ENCODE measurements around the gene ITPR1. TPM values are rescaled to one million over a fixed set of nuclear protein-coding genes. Genes with fewer than 3 reads are reported as not detected.

Gene ITPR1
- total and polyA plus RNA-seq, 2 of the 4 experiments (the other 2 are of a cell fraction), result 1.8 to 5.7 TPM

GRCh38 chr3:4703054-4703480, 209.9 kb downstream of the ITPR1 start:
- no peaks in the 10 kb centered on the region for H3K9me3 ChIP-seq (ENCODE audit: control insufficient read depth, insufficient read depth, low read length)
- no peak overlapping the region for H3K4ac ChIP-seq (ENCODE audit: low read depth, low read length)
- BruUV-seq (replicated peaks), result no TSS peak
- no peak overlapping the region for H3K9ac ChIP-seq (ENCODE audit: low read depth, low read length)
- H4K5ac ChIP-seq (ENCODE audit: low read depth, low read length), result no peak overlapping the region
- no peak overlapping the region for H3K4me2 ChIP-seq (ENCODE audit: low read depth, low read length)
- ChIA-PET POLR2A (ENCODE audit: unreplicated experiment) (no interaction called here), CTCF (interaction anchor here (0.7 to 1.0 kb wide), 2 partner anchors 8 to 33 kb away, joined by 3 read pairs; no protein-coding TSS in a partner anchor)
- no peak overlapping the region for H2BK5ac ChIP-seq (ENCODE audit: low read depth, low read length, poor library complexity, severe bottlenecking)
- H2AK5ac ChIP-seq (ENCODE audit: low read depth, low read length), result no peak overlapping the region
- H3K4me3 ChIP-seq (ENCODE audit: insufficient read depth, low read depth, low read length), result no peak overlapping the region
- no peak overlapping the region for H3K23ac ChIP-seq (ENCODE audit: low read depth, low read length)
- no peaks in the 10 kb centered on the region for H3K79me1 ChIP-seq (ENCODE audit: low read depth in 1 of 2, low read length in 2 of 2)
- H3K56ac ChIP-seq (ENCODE audit: extremely low read depth, insufficient read depth, low read length), result no peak overlapping the region
- H2AK9ac ChIP-seq (replicated peaks; ENCODE audit: low read depth, low read length, poor library complexity), result no peak overlapping the region
- no peak overlapping the region for H2BK20ac ChIP-seq (ENCODE audit: low read depth, low read length)
- no peak overlapping the region for H4K8ac ChIP-seq (ENCODE audit: low read depth in 2 of 2, low read length in 2 of 2)
- no peak overlapping the region for H4K91ac ChIP-seq (ENCODE audit: insufficient read depth, low read depth, low read length)
- dilution Hi-C loops (cut with HindIII; ENCODE audit: low sequenced_read_pairs, unreplicated experiment), result no loop called here
- no peak overlapping the region for H2BK15ac ChIP-seq (ENCODE audit: low read depth, low read length)
- peak; percentile 88 for ATAC-seq (ENCODE audit: low read depth)
- no peak overlapping the region for H3K27ac ChIP-seq (ENCODE audit: insufficient read depth, low read length)
- H3K36me3 ChIP-seq (ENCODE audit: control insufficient read depth, insufficient read depth, low read length), result peaks cover 1% of the 10 kb centered on the region; the same call in 1 of the 2 replicates
- H3K14ac ChIP-seq (replicated peaks; ENCODE audit: low read depth, low read length), result no peak overlapping the region
- H2AFZ ChIP-seq (replicated peaks; ENCODE audit: low read length, poor library complexity), result no peak overlapping the region
- no peaks in the 10 kb centered on the region for H3K4me1 ChIP-seq (ENCODE audit: control insufficient read depth, insufficient read depth, low read length)
- TF ChIP-seq RFX5 (IDR thresholded peaks at IDR 0.05; ENCODE audit: low read depth, low read length), result no peak
- TF ChIP-seq CEBPB (IDR thresholded peaks at IDR 0.05; ENCODE audit: low read depth, low read length), result peak; percentile 38; the same call in 1 of the 2 replicates
- peak; percentile 83 for DNase-seq
- H2BK120ac ChIP-seq (ENCODE audit: low read depth, low read length), result no peak overlapping the region
- H4K20me1 ChIP-seq (ENCODE audit: insufficient read depth, low read length), result no peaks in the 10 kb centered on the region
- WGBS, 2 experiments (ENCODE audit: extremely low coverage in 2 of 2, insufficient read length in 1 of 2), result 80% methylated on average over 1 of the region's 3 CpGs; no CpG with 5 or more reads in 1 of the 2 experiments
- no peaks in the 10 kb centered on the region for H3K27me3 ChIP-seq (ENCODE audit: control insufficient read depth, insufficient read depth, low read length)
- H3K9me1 ChIP-seq (ENCODE audit: insufficient read depth, low read length), result no peaks in the 10 kb centered on the region
- intact Hi-C loops (cut with micrococcal nuclease), result no loop called here
- in situ Hi-C loops (cut with MboI; ENCODE audit: low sequenced_read_pairs), result no loop called here
- H3K18ac ChIP-seq (ENCODE audit: low read depth, low read length), result no peak overlapping the region
